Esophagus muscularis mucosa (tissue), 4 donors: ENCODE data around the gene PFN1. TPM values are rescaled to one million over a fixed set of nuclear protein-coding genes. Genes with fewer than 3 reads are reported as not detected.

ENCODE experiments used
- DNase-seq: peaks from one replicate; pipeline ENCODE4 v3.0.0-alpha.2; 2017; ENCODE audit errors: extremely low spot score
- H3K27ac ChIP-seq, 4 donors: fragments of 200-600 bp; sonication (generic); replicated peaks in 1 of 4; 1 replicate in 3 of 4; 2 replicates in 1 of 4; pipeline ENCODE4 v1.5.1; 2016 to 2019; ENCODE audit warnings: mild to moderate bottlenecking in 1 of 4
- H3K27me3 ChIP-seq, 4 donors: fragments of 200-600 bp; sonication (generic); one replicate each; pipeline versions ENCODE4 v1.5.1 to v1.6.0; 2016 to 2019
- H3K36me3 ChIP-seq, 4 donors: fragments of 200-600 bp; sonication (generic); one replicate each; pipeline ENCODE4 v1.5.1; 2016 to 2019
- H3K4me1 ChIP-seq, 4 donors: fragments of 200-600 bp; sonication (generic); one replicate each; pipeline ENCODE4 v1.5.1; 2016 to 2019
- H3K4me3 ChIP-seq, 4 donors: fragments of 200-600 bp; sonication (generic); 1 replicate in 2 of 4; 2 replicates in 2 of 4; pipeline ENCODE4 v1.5.1; 2016 to 2019; ENCODE audit warnings: mild to moderate bottlenecking in 4 of 4, moderate library complexity in 1 of 4
- H3K9me3 ChIP-seq, 4 donors: fragments of 200-600 bp; sonication (generic); 1 replicate in 3 of 4; 2 replicates in 1 of 4; pipeline ENCODE4 v1.5.1; 2016 to 2019
- EP300 ChIP-seq: sonication (generic); formaldehyde crosslinking; IDR thresholded peaks from one replicate; pipeline ENCODE4 v1.6.1; 2017; ENCODE audit warnings: antibody characterized with exemption
- POLR2A ChIP-seq: fragments of 450-650 bp; IDR thresholded peaks from one replicate; pipeline ENCODE4 v1.6.1; 2017; ENCODE audit warnings: antibody characterized with exemption, moderate library complexity, mild to moderate bottlenecking, low read depth
- POLR2AphosphoS5 ChIP-seq, 2 donors: sonication (generic); formaldehyde crosslinking; IDR thresholded peaks; one replicate each; pipeline ENCODE4 v1.6.1; 2017; ENCODE audit warnings: antibody characterized with exemption in 2 of 2
- WGBS: methylation state at CpG from one replicate; pipeline ENCODE4 v1.1.5; 2018; 5-methylcytosine and 5-hydroxymethylcytosine counted together
- intact Hi-C: fragments of 100-400 bp; cut with DNase I; formaldehyde crosslinking; loops from one replicate; pipeline ENCODE4 v1.15.1; 2023
- total RNA-seq, 4 donors: library from RNA; depleted of rRNA; stranded (reverse); fragments of >200 nt; gene quantifications; one replicate each; pipeline versions ENCODE4 v1.1.0 to v1.2.1, GENCODE V29; 2016
- TF ChIP-seq, protein P1 (sequence below), 3 experiments: fragments of 200-600 bp in 2 of 3; fragments of 450-650 bp in 1 of 3; sonication (generic) in 2 of 3; IDR thresholded peaks; one replicate each; pipeline ENCODE4 v1.5.1; 2017 to 2019; ENCODE audit warnings: antibody characterized with exemption in 3 of 3, mild to moderate bottlenecking in 2 of 3, moderate library complexity in 1 of 3

The PFN1 gene
- total RNA-seq, 4 donors from 2014 or later: 1,019 to 1,635 (median 1,341) TPM

DNA sequence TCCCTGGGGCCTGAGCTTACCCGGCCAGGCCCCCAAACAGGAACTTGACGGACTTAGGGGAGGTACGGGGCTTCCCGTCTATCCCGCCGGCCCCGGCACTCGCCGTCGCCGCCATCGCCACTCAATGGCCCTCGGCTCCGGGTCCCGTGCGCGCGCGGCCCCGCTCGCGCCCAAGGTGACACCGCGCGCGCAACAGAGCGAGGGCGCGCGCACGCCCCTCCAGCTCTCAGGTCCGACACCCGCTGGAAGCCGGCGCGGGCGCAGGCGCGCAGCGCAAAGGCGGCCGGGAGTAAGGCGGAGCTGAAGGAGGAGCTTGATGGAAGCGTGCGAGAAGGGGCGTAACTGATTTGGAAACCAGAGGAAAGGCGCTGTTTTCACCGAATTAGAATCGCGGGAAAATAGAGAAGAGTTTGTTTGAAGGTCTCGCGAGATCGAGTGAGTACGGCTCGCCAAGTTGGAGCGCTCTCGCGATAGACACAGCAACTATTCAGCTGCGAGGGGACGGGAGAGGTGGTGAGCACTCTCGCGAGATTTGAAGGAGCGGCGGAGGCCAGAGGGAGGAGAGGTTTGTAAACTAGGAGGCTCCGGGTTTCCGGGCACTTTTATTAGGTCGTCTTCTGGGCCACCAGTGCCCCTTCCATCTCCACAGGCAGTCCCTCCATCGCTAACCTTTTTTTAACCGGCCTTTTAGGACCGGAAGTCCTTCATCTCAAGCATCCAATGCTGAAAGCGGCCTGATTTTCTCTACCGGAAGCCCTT, 8.4 kb downstream of the PFN1 start, which contains the start of the genes RNF167 and SLC25A11:
TSS of gene RNF167 (plus strand) at position 473 of the 759 bp plus-strand sequence. CDS start 642 bp downstream, outside the sequence.
TSS of gene SLC25A11 (minus strand) at position 251 of the 759 bp plus-strand sequence. CDS start at position 115, 136 bp downstream.
- H3K4me1 ChIP-seq: peaks cover 36 to 69% (median 62%) of the 10 kb centered on the region in 4 donors
- under 1% methylated on average over 53 of the region's 72 CpGs for WGBS
- H3K36me3 ChIP-seq: peaks cover 30 to 63% (median 55%) of the 10 kb centered on the region in 4 donors

GRCh38 chr17:4939546-4939795, 8.9 kb downstream of the PFN1 start:
- H3K27me3 ChIP-seq: no peaks in the 10 kb centered on the region
- peaks cover 33 to 68% (median 60%) of the 10 kb centered on the region in 4 donors for H3K4me1 ChIP-seq
- peaks cover 24 to 58% (median 50%) of the 10 kb centered on the region in 4 donors for H3K36me3 ChIP-seq
- no peak for DNase-seq
- TF ChIP-seq POLR2A (no peak), EP300 (no peak), POLR2AphosphoS5 (IDR thresholded peaks at IDR 0.05) (no peak)
- TF ChIP-seq, protein P1, sequence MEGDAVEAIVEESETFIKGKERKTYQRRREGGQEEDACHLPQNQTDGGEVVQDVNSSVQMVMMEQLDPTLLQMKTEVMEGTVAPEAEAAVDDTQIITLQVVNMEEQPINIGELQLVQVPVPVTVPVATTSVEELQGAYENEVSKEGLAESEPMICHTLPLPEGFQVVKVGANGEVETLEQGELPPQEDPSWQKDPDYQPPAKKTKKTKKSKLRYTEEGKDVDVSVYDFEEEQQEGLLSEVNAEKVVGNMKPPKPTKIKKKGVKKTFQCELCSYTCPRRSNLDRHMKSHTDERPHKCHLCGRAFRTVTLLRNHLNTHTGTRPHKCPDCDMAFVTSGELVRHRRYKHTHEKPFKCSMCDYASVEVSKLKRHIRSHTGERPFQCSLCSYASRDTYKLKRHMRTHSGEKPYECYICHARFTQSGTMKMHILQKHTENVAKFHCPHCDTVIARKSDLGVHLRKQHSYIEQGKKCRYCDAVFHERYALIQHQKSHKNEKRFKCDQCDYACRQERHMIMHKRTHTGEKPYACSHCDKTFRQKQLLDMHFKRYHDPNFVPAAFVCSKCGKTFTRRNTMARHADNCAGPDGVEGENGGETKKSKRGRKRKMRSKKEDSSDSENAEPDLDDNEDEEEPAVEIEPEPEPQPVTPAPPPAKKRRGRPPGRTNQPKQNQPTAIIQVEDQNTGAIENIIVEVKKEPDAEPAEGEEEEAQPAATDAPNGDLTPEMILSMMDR (IDR thresholded peaks at IDR 0.05): no peak
- WGBS: 0% methylated on average over 2 of the region's 16 CpGs
- peak overlapping the region; percentile 77 to 87 (median 78) for H3K4me3 ChIP-seq
- H3K9me3 ChIP-seq: no peaks in the 10 kb centered on the region
- H3K27ac ChIP-seq: peak overlapping the region; percentile 91 to 97 (median 94)
- intact Hi-C loops: loop anchor here (5.0 kb wide), 1 partner anchor 48 kb away; the partner anchor contains the start of gene CAMTA2

More for the DNA sequence above, 8.4 kb downstream of the PFN1 start, which contains the start of the genes RNF167 and SLC25A11:
- Histone ChIP-seq H3K9me3 (no peaks in the 10 kb centered on the region), H3K27me3 (no peaks in the 10 kb centered on the region), H3K27ac (peak within 1 kb of the TSS; percentile 91 to 97 (median 94)), H3K4me3 (peak within 1 kb of the TSS; percentile 77 to 87 (median 78))
- TF ChIP-seq POLR2AphosphoS5 (IDR thresholded peaks at IDR 0.05) (peak; percentile 73 to 93), EP300 (no peak), POLR2A (peak; percentile 56)
- TF ChIP-seq, protein P1 (IDR thresholded peaks at IDR 0.05): peak in 1 of 3 experiments; percentile 33
- peak; percentile 99 for DNase-seq
- intact Hi-C loops: loop anchor here (5.0 kb wide), 1 partner anchor 47 kb away; the partner anchor contains the start of gene CAMTA2

DNA sequence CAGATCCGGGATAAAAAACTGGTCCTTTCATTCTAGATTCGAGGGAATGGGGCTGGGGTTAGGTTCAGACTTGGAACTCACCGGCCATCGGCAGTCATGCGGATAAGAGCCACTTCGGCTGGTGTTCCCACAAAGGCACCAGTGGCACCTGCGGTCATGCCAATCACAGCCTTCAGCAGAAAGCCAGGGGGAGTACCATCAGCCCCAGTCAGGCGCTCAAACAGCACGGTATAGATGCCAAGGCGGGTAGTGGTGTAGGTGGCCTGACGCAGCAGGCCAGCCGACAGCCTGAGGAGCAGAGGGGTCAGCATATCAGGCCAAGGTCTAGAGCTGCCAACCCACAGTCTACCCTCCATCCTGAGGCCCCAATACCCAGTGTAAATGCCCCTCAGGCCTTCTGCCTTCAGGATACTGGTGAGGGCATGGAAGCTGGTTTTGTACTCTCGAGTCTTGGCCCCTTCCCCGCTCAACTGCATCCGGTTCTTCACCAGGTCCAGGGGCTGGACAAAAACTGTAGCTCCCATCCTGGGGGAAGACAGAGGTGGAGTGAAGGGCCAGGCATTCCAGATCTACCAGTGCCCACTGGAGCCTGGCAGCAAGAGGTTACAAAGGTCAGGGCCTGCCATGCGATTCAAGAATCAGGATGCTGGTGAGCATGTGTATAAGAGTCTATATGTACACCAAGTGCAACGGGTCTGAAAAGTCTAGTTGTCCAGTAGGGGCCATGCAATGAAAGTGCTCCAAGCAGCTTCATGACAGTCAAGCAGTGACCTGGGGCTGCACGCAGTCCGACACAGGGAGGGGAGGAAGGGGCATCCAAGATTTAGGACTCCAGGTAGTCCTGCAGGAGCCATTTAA, 9.4 kb downstream of the PFN1 start:
- intact Hi-C loops: loop anchor here (5.0 kb wide), 1 partner anchor 48 kb away; the partner anchor contains the start of gene CAMTA2
- no peaks in the 10 kb centered on the region for H3K9me3 ChIP-seq
- peaks cover 37 to 68% (median 60%) of the 10 kb centered on the region in 4 donors for H3K4me1 ChIP-seq
- no peak for TF ChIP-seq EP300
- TF ChIP-seq POLR2A: no peak
- TF ChIP-seq, protein P1 (IDR thresholded peaks at IDR 0.05): no peak
- TF ChIP-seq POLR2AphosphoS5 (IDR thresholded peaks at IDR 0.05): no peak
- DNase-seq: no peak
- 58% methylated on average over 15 of the region's 19 CpGs for WGBS
- peaks cover 24 to 52% (median 45%) of the 10 kb centered on the region in 4 donors for H3K36me3 ChIP-seq
- no peaks in the 10 kb centered on the region for H3K27me3 ChIP-seq
- H3K27ac ChIP-seq: peak overlapping the region; percentile 91 to 97 (median 94)
- H3K4me3 ChIP-seq: peak overlapping the region; percentile 77 to 87 (median 78)

- Histone ChIP-seq H3K4me1 (peaks cover 41 to 64% (median 56%) of the 10 kb centered on the region in 4 donors), H3K27me3 (no peaks in the 10 kb centered on the region), H3K36me3 (peaks cover 17 to 44% (median 37%) of the 10 kb centered on the region in 4 donors), H3K27ac (peak overlapping the region; percentile 17 to 97 (median 94)), H3K4me3 (no peak overlapping the region), H3K9me3 (no peaks in the 10 kb centered on the region)
- no peak for DNase-seq
- TF ChIP-seq EP300 (no peak), POLR2AphosphoS5 (IDR thresholded peaks at IDR 0.05) (no peak), POLR2A (no peak)
- TF ChIP-seq, protein P1 (IDR thresholded peaks at IDR 0.05): no peak
- intact Hi-C loops: loop anchor here (5.0 kb wide), 1 partner anchor 49 kb away; the partner anchor contains the start of gene CAMTA2
- 82% methylated on average over 10 of the region's 11 CpGs for WGBS
Observed at GRCh38 chr17:4938069-4938491, 10.2 kb downstream of the PFN1 start.
